ENCODE results near the gene BZW1. TPM values are rescaled to one million over a fixed set of nuclear protein-coding genes. Genes with fewer than 3 reads are reported as not detected.

The BZW1 gene
- total and polyA plus RNA-seq, 3 donors from 2014 or later, result 238 to 284 (median 267) TPM

DNA sequence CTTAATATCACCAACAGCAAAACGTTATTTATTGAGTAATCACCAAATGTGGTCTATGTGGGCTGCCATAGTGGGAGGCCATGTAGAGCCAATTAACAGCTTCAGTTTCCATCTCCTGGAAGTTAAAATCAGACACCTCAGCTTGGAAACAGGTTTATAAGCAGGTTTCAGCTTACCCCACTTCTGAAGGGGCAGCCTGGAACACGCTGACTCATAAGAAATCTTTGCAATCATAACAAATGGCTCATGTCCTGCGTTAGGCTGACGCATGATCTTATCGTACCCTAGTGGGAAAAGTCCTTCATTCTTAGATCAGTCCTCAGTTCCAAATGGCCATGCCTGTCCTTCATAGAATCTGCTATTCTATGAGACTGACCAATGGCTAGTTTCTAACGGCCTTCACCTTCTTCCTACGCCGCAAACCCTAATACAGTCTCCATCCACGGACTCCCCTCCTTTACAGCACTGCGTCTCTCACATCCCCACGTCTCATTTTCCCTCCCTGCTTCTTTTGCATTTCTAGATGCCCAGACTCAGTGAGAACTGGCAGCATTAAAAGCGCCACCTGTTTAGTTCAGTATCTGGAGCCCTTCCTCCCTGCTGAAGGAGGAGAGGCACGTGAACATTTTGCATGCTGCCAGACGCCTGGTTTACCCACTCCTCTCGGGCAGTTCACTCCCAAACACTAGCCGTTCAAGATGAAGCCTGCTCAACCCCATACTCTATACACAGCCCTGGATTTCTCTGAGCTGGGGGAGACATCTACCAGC lies 24.2 kb upstream of the BZW1 start:
- no peaks in the 10 kb centered on the region for H3K4me1 ChIP-seq
- intact Hi-C loops (cut with DNase I; ENCODE audit: low total_unique reads), result no loop called here
- 49 to 64% methylated on average over 16 of the region's 16 CpGs for WGBS, 2 donors
- H3K27ac ChIP-seq, result no peak overlapping the region
- H3K36me3 ChIP-seq (ENCODE audit: low read depth, missing control alignments), result no peaks in the 10 kb centered on the region
- peak overlapping the region in 1 of 2 donors; percentile 1 for H3K4me3 ChIP-seq
- H3K9me3 ChIP-seq, result no peaks in the 10 kb centered on the region
- H3K27me3 ChIP-seq, result no peaks in the 10 kb centered on the region
- TF ChIP-seq POLR2A (IDR thresholded peaks at IDR 0.05), result no peak
- TF ChIP-seq, protein P1, sequence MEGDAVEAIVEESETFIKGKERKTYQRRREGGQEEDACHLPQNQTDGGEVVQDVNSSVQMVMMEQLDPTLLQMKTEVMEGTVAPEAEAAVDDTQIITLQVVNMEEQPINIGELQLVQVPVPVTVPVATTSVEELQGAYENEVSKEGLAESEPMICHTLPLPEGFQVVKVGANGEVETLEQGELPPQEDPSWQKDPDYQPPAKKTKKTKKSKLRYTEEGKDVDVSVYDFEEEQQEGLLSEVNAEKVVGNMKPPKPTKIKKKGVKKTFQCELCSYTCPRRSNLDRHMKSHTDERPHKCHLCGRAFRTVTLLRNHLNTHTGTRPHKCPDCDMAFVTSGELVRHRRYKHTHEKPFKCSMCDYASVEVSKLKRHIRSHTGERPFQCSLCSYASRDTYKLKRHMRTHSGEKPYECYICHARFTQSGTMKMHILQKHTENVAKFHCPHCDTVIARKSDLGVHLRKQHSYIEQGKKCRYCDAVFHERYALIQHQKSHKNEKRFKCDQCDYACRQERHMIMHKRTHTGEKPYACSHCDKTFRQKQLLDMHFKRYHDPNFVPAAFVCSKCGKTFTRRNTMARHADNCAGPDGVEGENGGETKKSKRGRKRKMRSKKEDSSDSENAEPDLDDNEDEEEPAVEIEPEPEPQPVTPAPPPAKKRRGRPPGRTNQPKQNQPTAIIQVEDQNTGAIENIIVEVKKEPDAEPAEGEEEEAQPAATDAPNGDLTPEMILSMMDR (IDR thresholded peaks at IDR 0.05), result no peak
- DNase-seq, result no peak

DNA sequence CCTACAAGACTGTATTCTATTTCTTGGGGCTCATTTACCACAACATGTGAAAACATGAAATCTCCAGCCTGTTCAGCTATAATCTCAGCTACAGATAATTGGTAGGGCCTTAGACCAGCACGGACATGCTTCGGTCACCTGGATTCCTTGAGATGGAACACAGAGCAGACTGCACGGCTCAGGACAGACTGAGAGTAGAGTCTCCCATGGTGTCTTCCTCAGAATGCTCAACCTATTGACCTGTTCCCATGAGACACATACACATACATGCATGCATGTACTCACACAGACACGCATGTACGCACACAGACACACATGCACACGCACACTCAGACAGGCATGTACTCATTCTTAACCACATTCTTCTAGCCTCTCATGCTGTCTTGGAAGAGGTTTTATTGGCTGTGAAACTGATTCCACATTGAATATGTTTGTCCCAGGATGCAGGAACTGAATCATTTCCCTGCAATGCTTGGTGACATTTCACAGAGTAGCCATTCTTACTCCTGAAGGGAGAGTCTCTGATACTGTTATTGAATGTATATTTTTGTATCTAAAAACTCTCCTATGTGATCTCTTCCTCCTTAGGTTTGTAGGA lies 23.5 kb upstream of the BZW1 start:
- H3K9me3 ChIP-seq, result no peaks in the 10 kb centered on the region
- DNase-seq, result no peak
- WGBS, 2 donors, result 90 to 91% methylated on average over 6 of the region's 6 CpGs
- peak overlapping the region in 1 of 2 donors; percentile 1 for H3K4me3 ChIP-seq
- TF ChIP-seq POLR2A (IDR thresholded peaks at IDR 0.05), result no peak
- TF ChIP-seq, protein P1 (IDR thresholded peaks at IDR 0.05), result no peak
- no peaks in the 10 kb centered on the region for H3K36me3 ChIP-seq (ENCODE audit: low read depth, missing control alignments)
- H3K4me1 ChIP-seq, result no peaks in the 10 kb centered on the region
- intact Hi-C loops (cut with DNase I; ENCODE audit: low total_unique reads), result no loop called here
- no peaks in the 10 kb centered on the region for H3K27me3 ChIP-seq
- no peak overlapping the region for H3K27ac ChIP-seq

DNA sequence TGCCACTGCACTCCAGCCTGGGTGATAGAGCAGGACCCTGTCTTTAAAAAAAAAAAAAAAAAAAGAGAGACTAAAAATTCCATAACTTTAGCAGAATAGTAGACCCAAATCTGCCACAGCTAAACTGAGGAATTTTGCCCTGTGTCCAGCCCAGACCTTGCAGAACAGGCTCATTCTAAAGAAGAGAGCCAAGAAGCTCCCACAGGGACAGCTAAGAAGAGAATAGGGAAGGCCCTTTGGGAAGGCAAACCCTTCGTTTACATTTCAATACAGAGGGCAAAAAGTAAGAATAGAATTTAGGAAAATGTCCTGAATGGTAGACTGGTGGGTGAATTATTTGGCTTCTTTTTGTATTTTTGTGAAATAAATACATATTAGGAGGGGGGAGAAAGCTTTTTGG lies 21.5 kb upstream of the BZW1 start:
- Histone ChIP-seq H3K4me3 (no peak overlapping the region), H3K27ac (no peak overlapping the region), H3K4me1 (peaks cover 5% of the 10 kb centered on the region), H3K27me3 (no peaks in the 10 kb centered on the region), H3K36me3 (ENCODE audit: low read depth, missing control alignments) (no peaks in the 10 kb centered on the region), H3K9me3 (no peaks in the 10 kb centered on the region)
- DNase-seq, result no peak
- WGBS, 2 donors, result 61 to 64% methylated on average over 1 of the region's 1 CpG
- TF ChIP-seq, protein P1 (IDR thresholded peaks at IDR 0.05), result no peak
- TF ChIP-seq POLR2A (IDR thresholded peaks at IDR 0.05), result no peak
- intact Hi-C loops (cut with DNase I; ENCODE audit: low total_unique reads), result no loop called here

DNA sequence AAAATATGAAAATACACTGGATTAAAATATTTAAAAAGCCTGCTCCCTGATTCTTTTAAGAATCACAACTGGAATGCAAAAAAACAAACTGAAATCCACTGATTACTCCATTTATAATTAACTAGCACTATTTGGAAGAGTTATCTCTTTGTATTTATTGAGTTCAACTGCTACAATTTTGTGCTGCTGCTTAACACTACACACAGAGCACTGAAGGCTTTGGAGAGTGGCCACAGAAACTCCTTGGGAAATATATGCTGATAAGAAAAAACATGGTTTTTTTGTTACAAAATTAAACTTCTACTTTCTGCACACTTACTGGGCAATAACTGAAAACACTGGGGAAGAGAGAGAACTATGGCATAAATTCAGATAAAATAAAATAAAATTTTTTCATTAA lies 19.8 kb upstream of the BZW1 start:
- Histone ChIP-seq H3K9me3 (no peaks in the 10 kb centered on the region), H3K27ac (no peak overlapping the region), H3K4me3 (no peak overlapping the region), H3K27me3 (no peaks in the 10 kb centered on the region), H3K4me1 (peaks cover 14% of the 10 kb centered on the region), H3K36me3 (ENCODE audit: low read depth, missing control alignments) (no peaks in the 10 kb centered on the region)
- DNase-seq, result peak; percentile 80
- no peak for TF ChIP-seq POLR2A (IDR thresholded peaks at IDR 0.05)
- TF ChIP-seq, protein P1 (IDR thresholded peaks at IDR 0.05), result no peak
- intact Hi-C loops (cut with DNase I; ENCODE audit: low total_unique reads), result no loop called here
